NK-92 (cell line): ENCODE data around the gene CAPN13.
"Not testable (repeated sequence)": the region's sequence is repeated elsewhere in the genome, so short reads cannot be mapped to it uniquely, and the experiment has no call there.

Source experiments
- DNase-seq: peaks from one replicate; lab custom pipeline; 2025; ENCODE audit not compliant: unreplicated experiment; lab: John Stamatoyannopoulos, UW

Gene CAPN13

DNA sequence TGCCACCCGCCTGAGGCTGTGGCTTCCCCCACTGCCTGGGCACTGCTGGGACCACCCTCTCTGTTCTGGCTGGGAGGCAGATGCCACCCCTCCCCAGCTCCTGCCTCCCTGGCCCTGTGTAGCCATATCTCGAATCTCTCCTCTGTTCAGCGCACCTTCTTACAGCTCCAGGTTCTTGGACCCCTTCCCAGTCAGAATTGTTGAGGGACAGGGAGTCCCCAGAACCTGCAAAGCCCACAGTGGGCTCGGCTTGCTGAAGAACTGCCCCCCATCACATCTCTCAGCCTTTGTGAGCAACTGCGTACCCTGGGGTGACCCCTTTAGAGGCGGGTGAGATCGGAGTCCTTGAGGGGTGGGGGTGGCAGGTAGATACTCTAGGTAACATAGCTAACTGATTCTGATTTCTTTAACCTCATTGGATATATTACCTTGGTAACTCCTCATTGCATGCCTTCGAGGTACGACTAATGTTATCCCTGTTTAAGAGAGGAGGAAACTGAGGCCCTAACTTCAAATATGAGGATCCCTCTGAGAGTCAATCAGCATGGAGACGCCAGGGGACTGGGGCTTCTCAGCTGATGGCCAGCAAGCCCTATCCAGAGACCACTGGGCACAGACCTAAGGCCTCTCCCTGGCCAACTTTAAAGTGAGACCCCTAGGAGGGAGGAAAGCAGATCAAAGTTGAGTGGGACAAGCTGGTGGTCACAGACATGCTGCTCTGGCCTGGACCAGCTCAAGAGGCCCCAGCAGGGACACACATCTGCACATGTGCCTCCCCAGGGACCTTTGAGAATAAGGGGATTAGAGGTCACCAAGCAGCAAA is 101.3 kb downstream of the CAPN13 start:
- DNase-seq, result no peak

- DNase-seq, result no peak
Observed at GRCh38 chr2:30705056-30705455, 102.2 kb downstream of the CAPN13 start.

- DNase-seq, result no peak
Observed at GRCh38 chr2:30704309-30705020, 102.8 kb downstream of the CAPN13 start.

DNA sequence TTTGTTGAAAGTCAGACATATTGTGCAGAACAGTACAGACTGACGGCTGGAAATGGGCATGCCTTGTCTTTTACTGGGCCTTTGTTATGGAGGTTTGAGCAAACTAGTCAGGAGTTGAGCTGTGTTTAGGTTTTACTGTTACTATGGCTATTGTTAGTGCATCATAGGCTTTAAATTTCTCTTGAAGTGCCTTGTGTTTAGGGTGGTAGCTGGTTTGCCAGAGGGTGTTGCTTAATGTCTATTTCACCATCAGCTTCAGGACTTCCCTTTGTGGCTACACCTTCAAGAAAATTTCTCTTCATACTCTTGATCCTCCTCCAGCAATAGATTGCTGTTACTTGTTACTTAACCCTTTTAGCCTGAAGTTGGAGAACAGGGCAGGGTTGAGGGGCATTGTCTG is 104.6 kb downstream of the CAPN13 start:
- no peak for DNase-seq

- no peak for DNase-seq
Observed at GRCh38 chr2:30701782-30702181, 105.5 kb downstream of the CAPN13 start.

- not testable (repeated sequence) for DNase-seq
Observed at GRCh38 chr2:30697242-30698103, 109.8 kb downstream of the CAPN13 start.

- DNase-seq, result no peak
Observed at GRCh38 chr2:30695749-30696148, 111.5 kb downstream of the CAPN13 start.

DNA sequence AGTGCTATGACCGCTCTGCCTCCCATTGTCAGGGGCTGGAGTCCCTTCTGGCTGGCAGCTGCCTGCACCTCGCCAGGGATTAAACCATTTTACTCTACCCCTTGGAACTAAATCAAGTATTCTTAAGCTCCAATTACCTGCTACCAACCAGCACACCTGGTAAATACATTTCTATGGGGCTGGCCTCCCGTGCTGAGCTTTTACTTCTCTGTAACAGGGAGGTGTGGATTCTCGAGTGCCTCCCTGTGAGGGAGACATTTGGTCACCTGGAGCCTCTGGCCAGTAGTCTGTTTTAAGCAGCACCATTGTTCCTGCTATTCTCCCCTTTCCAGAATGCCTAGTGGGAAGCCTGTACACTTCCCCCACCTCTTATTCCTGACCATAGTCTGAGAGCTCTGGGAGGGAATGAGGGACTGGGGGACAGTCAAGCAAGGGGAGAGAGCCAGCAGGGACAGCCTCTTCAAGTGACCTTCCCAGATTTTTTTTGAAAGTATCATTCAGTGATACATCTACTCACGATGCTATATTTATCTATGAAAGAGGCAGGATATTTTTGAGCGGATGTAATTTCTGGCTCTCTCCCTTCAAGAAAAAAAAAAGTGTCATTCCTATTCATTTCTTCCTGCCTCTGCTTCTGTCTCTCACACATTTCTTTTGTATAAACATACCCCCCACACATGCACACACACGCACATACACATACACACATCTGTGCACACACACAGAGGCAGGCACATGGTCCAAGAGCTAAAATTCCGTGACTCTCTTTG is 112.8 kb downstream of the CAPN13 start:
- DNase-seq, result no peak

GRCh38 chr2:30693821-30694281 is 113.4 kb downstream of the CAPN13 start:
- no peak for DNase-seq

DNA sequence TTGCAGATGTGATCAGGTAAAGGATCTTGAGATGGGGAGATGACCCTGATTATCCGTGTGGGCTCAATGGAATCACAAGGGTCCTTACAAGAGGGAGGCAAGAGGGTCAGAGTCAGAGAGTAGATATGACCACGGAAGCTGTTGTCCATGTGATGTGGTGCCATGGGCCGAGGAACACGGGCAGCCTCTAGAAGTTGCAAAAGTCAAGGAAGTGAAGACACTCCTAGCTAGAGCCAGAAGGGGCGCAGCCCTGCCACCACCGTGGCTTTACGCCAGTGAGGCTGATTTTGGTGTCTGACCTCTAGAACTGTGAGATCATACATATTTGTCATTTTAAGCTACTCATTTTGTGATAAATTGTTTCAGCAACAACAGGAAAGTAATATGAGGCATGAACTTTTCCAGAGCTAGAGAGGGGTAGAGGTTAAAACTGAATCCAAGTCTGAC is 114.4 kb downstream of the CAPN13 start:
- no peak for DNase-seq

DNA sequence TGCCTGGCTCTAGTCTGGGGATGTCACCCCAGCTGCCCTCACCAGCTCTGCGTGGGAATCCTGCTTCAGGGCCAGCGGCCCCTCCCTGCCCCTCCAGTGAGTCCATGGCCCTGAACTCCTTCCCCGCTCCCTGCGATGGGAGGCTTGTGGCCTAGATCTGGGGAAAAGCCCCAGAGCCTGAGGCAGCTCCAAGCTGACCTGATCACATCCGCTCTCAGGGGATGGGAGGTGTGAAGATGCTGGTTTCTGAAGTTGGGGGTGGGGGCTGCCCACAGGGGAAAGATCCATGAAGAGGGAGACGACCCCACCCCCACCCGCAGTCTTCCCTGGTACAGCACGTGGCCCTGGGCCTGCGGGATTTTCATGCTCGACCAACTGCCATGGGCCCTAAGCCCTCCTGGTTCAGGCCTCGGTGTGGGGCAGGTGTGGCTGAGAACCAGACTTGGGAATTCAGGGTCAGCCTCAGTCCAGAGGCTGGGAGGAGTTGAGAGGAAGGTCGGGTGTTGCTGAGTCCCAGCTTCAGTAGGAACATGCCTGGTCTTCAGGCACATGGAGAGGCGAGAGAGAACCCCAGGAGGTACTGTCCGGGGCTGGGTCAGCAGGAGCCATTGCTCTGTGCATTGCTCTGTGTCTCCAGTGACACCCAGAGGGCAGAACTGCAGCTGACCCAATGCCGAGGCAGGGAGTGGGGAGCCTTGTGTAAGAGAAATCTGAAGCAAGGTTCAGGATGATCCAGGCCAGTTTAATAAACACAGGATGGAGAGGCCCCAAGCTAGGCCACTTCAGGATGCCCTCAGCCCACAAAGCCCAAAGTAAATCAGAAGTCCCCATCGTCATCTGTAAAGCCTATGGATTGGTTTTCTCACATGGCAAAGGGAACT is 115.1 kb downstream of the CAPN13 start:
- no peak for DNase-seq

GRCh38 chr2:30691091-30691947 is 115.9 kb downstream of the CAPN13 start:
- no peak for DNase-seq

DNA sequence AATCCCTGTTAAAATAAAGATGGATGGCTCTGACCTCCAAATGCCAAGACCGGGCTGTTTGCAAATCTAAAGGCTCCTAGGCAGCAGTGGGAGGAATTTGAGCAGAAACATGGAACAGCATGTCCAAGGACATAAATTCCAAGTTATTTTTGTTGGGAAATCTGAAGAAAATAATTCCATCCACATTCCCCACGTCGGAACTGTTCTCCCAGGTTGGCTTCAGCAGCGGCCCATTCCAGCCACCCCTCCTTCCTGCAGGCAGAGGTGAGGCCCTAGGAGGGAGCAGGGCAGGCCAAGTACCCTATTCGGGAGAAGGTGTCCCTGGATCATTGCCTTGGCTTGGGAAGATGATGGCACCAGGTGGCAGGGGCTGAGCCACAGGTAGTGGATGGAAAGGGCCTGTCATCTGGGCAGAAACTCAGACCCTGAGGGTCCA is 117.1 kb downstream of the CAPN13 start:
- DNase-seq, result no peak

- DNase-seq, result no peak
Observed at GRCh38 chr2:30689496-30690125, 117.6 kb downstream of the CAPN13 start.

- DNase-seq, result no peak
Observed at GRCh38 chr2:30688956-30689401, 118.3 kb downstream of the CAPN13 start.

- DNase-seq, result no peak
Observed at GRCh38 chr2:30686669-30687068, 120.6 kb downstream of the CAPN13 start.

DNA sequence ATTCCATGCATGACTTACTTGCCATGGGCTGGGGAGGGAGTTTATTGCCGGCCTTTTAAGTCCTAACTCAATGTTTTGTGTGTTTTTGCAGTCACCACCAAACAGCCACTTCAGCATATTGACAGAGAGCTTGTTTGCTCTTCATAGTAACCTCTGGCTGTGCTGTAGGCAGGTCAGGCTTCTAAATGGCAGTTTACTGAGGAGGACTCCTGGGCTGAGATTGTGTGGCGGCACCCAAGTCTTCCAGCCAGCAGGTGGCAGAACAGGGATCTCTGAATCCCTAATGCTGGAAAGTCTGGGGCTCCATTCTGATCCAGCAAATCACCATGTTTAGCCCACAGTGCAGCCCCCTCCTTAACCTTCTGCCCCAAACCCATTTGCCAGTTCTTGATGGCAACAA is 121.2 kb downstream of the CAPN13 start:
- DNase-seq, result no peak

DNA sequence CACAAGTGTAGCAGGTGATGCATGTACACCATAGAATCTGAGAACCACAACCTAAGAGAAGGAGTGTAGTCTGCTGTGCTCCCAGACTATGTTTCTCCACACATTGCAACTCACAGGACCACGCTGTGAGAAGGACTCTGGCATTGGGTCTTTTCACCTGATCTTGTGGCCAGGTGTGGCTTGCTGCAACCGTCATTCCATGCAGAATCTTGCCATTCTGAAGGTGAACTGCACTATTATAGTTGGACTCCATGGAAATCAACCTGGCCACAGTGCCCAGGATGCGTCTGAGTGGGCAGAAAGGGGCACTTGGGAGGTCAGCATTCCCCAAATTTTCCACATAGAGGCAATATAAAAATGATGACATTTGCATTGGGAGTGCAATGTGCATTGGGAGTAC is 122.2 kb downstream of the CAPN13 start:
- DNase-seq, result no peak
